ENCODE measurements around the gene ACADVL. TPM values are rescaled to one million over a fixed set of nuclear protein-coding genes. Genes with fewer than 3 reads are reported as not detected.
A peak's percentile ranks its signal among the peaks of the same experiment; 100 is the strongest.

The ACADVL gene
- total and polyA plus RNA-seq, 2 of the 4 experiments (the other 2 are of a cell fraction) = 139 to 752 TPM

- Histone ChIP-seq H3K4me1 (ENCODE audit: control insufficient read depth, insufficient read depth, low read length) (no peaks in the 10 kb centered on the region), H3K36me3 (ENCODE audit: control insufficient read depth, insufficient read depth, low read length) (peaks cover 45% of the 10 kb centered on the region), H3K27ac (ENCODE audit: insufficient read depth, low read length) (no peak overlapping the region), H3K18ac (ENCODE audit: low read depth, low read length) (no peak overlapping the region), H3K79me1 (ENCODE audit: low read depth in 1 of 2, low read length in 2 of 2) (no peaks in the 10 kb centered on the region; a peak in 1 of 4 replicates), H2BK15ac (ENCODE audit: low read depth, low read length) (no peak overlapping the region), H3K4ac (ENCODE audit: low read depth, low read length) (no peak overlapping the region), H3K9me1 (ENCODE audit: insufficient read depth, low read length) (no peaks in the 10 kb centered on the region), H3K14ac (replicated peaks; ENCODE audit: low read depth, low read length) (no peak overlapping the region), H4K91ac (ENCODE audit: insufficient read depth, low read depth, low read length) (no peak overlapping the region), H4K20me1 (ENCODE audit: insufficient read depth, low read length) (peaks cover 3% of the 10 kb centered on the region; the same call in 1 of the 2 replicates), H3K23ac (ENCODE audit: low read depth, low read length) (no peak overlapping the region), H3K4me2 (ENCODE audit: low read depth, low read length) (no peak overlapping the region), H2BK5ac (ENCODE audit: low read depth, low read length, poor library complexity, severe bottlenecking) (no peak overlapping the region), H2BK20ac (ENCODE audit: low read depth, low read length) (no peak overlapping the region), H2AFZ (replicated peaks; ENCODE audit: low read length, poor library complexity) (no peak overlapping the region), H3K9ac (ENCODE audit: low read depth, low read length) (no peak overlapping the region), H4K5ac (ENCODE audit: low read depth, low read length) (no peak overlapping the region), H4K8ac (ENCODE audit: low read depth in 2 of 2, low read length in 2 of 2) (no peak overlapping the region), H3K27me3 (ENCODE audit: control insufficient read depth, insufficient read depth, low read length) (no peaks in the 10 kb centered on the region), H2AK5ac (ENCODE audit: low read depth, low read length) (no peak overlapping the region), H3K9me3 (ENCODE audit: control insufficient read depth, insufficient read depth, low read length) (no peaks in the 10 kb centered on the region), H3K4me3 (ENCODE audit: insufficient read depth, low read depth, low read length) (no peak overlapping the region), H2AK9ac (replicated peaks; ENCODE audit: low read depth, low read length, poor library complexity) (peak overlapping the region; percentile 37), H2BK120ac (ENCODE audit: low read depth, low read length) (no peak overlapping the region), H3K56ac (ENCODE audit: extremely low read depth, insufficient read depth, low read length) (no peak overlapping the region)
- no peak for TF ChIP-seq ELK1 (IDR thresholded peaks at IDR 0.05; ENCODE audit: borderline replicate concordance, low read depth, low read length)
- no peak for TF ChIP-seq RCOR1 (IDR thresholded peaks at IDR 0.05; ENCODE audit: insufficient replicate concordance, low read length)
- no peak for TF ChIP-seq RFX5 (IDR thresholded peaks at IDR 0.05; ENCODE audit: low read depth, low read length)
- TF ChIP-seq SMC3 (IDR thresholded peaks at IDR 0.05; ENCODE audit: low read depth, low read length) = no peak
- no peak for TF ChIP-seq FOS (IDR thresholded peaks at IDR 0.05; ENCODE audit: low read depth, low read length)
- no peak for TF ChIP-seq BHLHE40 (IDR thresholded peaks at IDR 0.05; ENCODE audit: low read depth, low read length)
- TF ChIP-seq USF2 (IDR thresholded peaks at IDR 0.05; ENCODE audit: low read depth, low read length) = no peak
- no peak for TF ChIP-seq MAZ (IDR thresholded peaks at IDR 0.05; ENCODE audit: borderline replicate concordance, low read depth, low read length)
- no peak for TF ChIP-seq CHD1 (IDR thresholded peaks at IDR 0.05; ENCODE audit: low read depth, low read length)
- TF ChIP-seq POLR2A (IDR thresholded peaks at IDR 0.05; ENCODE audit: low read depth, low read length) = no peak
- TF ChIP-seq MAFK (IDR thresholded peaks at IDR 0.05; ENCODE audit: low read depth, low read length) = no peak
- no peak for TF ChIP-seq MXI1 (IDR thresholded peaks at IDR 0.05; ENCODE audit: borderline replicate concordance, low read depth, low read length)
- no peak for TF ChIP-seq RAD21 (IDR thresholded peaks at IDR 0.05; ENCODE audit: low read length)
- no peak for TF ChIP-seq CTCF (conservative IDR thresholded peaks at IDR 0.05; ENCODE audit: low read depth, low read length)
- CTCF ChIA-PET = no interaction called here
- POLR2A ChIA-PET (ENCODE audit: unreplicated experiment) = no interaction called here
- intact Hi-C loops (cut with micrococcal nuclease) = no loop called here
- in situ Hi-C loops (cut with MboI; ENCODE audit: low sequenced_read_pairs) = no loop called here
- no peak for ATAC-seq (ENCODE audit: low read depth)
- no peak for DNase-seq
- dilution Hi-C loops (cut with HindIII; ENCODE audit: low sequenced_read_pairs, unreplicated experiment) = no loop called here
- no TSS peak for BruUV-seq (replicated peaks)
- WGBS, 2 experiments (ENCODE audit: extremely low coverage in 2 of 2, insufficient read length in 1 of 2) = 90% methylated on average over 2 of the region's 22 CpGs; no CpG with 5 or more reads in 1 of the 2 experiments
Observed at GRCh38 chr17:7196651-7197401, 22.9 kb upstream of the ACADVL start.

All from IMR-90 (cell line).